Adrenal gland (tissue), 12 donors: ENCODE results near the gene HLA-DQB2. TPM values are rescaled to one million over a fixed set of nuclear protein-coding genes. Genes with fewer than 3 reads are reported as not detected.

Source experiments
- DNase-seq, 7 donors: peaks; one replicate each; pipeline ENCODE4 v3.0.0-alpha.2; 2019 to 2020
- H3K27ac ChIP-seq, 5 donors: fragments of 200-600 bp; sonication (generic) in 4 of 5; 1 replicate in 3 of 5; 2 replicates in 2 of 5; pipeline versions ENCODE4 v1.5.1 to v1.8.0; 2016 to 2020; ENCODE audit warnings: mild to moderate bottlenecking in 1 of 5
- H3K27me3 ChIP-seq: fragments of 200-600 bp; 2 replicates; pipeline ENCODE4 v1.8.0; 2021
- H3K36me3 ChIP-seq, 2 donors: fragments of 200-600 bp; replicated peaks in 1 of 2; 1 replicate in 1 of 2; 2 replicates in 1 of 2; pipeline versions ENCODE4 v1.5.1 to v1.8.0; 2018 to 2022
- H3K4me1 ChIP-seq, 2 donors: fragments of 200-600 bp; replicated peaks in 1 of 2; 1 replicate in 1 of 2; 2 replicates in 1 of 2; pipeline versions ENCODE4 v1.5.1 to v1.8.0; 2018 to 2021
- H3K4me3 ChIP-seq, 4 donors: fragments of 200-600 bp; sonication (generic) in 3 of 4; one replicate each; pipeline ENCODE4 v1.5.1; 2016 to 2018
- H3K9me3 ChIP-seq, 3 donors: fragments of 200-600 bp; sonication (generic) in 1 of 3; replicated peaks in 1 of 3; 1 replicate in 2 of 3; 2 replicates in 1 of 3; pipeline versions ENCODE4 v1.5.1 to v1.8.0; 2016 to 2021
- CTCF ChIP-seq, 6 experiments: fragments of 450-650 bp in 4 of 6; fragments of 200-600 bp in 2 of 6; sonication (generic) in 1 of 6; IDR thresholded peaks; 1 replicate in 5 of 6; 2 replicates in 1 of 6; pipeline versions ENCODE4 v1.5.1 to v1.8.0; 2016 to 2021; ENCODE audit warnings: antibody characterized with exemption in 6 of 6, mild to moderate bottlenecking in 2 of 6, moderate library complexity in 1 of 6
- POLR2A ChIP-seq, 2 donors: fragments of 450-650 bp; IDR thresholded peaks; one replicate each; pipeline ENCODE4 v1.6.1; 2017; ENCODE audit warnings: antibody characterized with exemption in 2 of 2, mild to moderate bottlenecking in 2 of 2, moderate library complexity in 1 of 2
- WGBS, 4 donors: extraction: QIAGEN DNeasy Blood & Tissue Kit in 2 of 4; methylation state at CpG; one replicate each; pipeline versions ENCODE4 v1.1.5 to v1.1.7; 2013 to 2017; 5-methylcytosine and 5-hydroxymethylcytosine counted together
- intact Hi-C, 2 donors: fragments of 100-400 bp; cut with DNase I; formaldehyde crosslinking; loops; one replicate each; pipeline versions ENCODE4 v1.14.1 to v1.15.0; 2022 to 2023
- polyA plus RNA-seq, 3 donors: library from polyadenylated mRNA; stranded (reverse); fragments of 200-250 nt in 2 of 3; fragments of 350-450 nt in 1 of 3; fragmentation: Illumina TruSeq in 1 of 3; extraction: RNeasy Lipid Tissue Mini Kit (QIAGEN cat#74804) in 1 of 3; gene quantifications; one replicate each; pipeline ENCODE4 v1.2.3, GENCODE V29; 2013 to 2014
- total RNA-seq, 9 donors: library from RNA; depleted of rRNA in 4 of 9; stranded (reverse); fragments of >200 nt in 4 of 9; fragments of 120-200 nt in 1 of 9; fragmentation: NEBNext Ultra II Directional in 1 of 9; extraction: Animal tissue kit (Norgen Biotek cat#: 25700) in 1 of 9; gene quantifications; one replicate each; pipeline versions ENCODE4 v1.1.0 to v1.2.4, GENCODE V29; 2013 to 2023
- donor health status: healthy with polysubstance abuse.
- donor health status: Bipolar disorder and iron deficiency.
- donor health status: DM: yes; HTN: yes; CAD: no.
- donor health status: DM: no; HTN: no; CAD: no.
- donor health status: DM: no; HTN: no; CAD: no.
- donor health status: DM: yes; HTN: yes; CAD: no.

HLA-DQB2 gene
- total and polyA plus RNA-seq, 12 donors, result 0.17 to 19.1 (median 2.6) TPM; not detected in 3

- no peaks in the 10 kb centered on the region for H3K4me1 ChIP-seq
- H3K27me3 ChIP-seq, result peaks cover 15% of the 10 kb centered on the region
- 17 to 37% (median 27%) methylated on average over 1 of the region's 1 CpG for WGBS, 4 donors
- H3K4me3 ChIP-seq, result no peak overlapping the region
- H3K9me3 ChIP-seq, result no peaks in the 10 kb centered on the region
- intact Hi-C loops, result no loop called here
- H3K27ac ChIP-seq, result no peak overlapping the region
- H3K36me3 ChIP-seq, result no peaks in the 10 kb centered on the region
- no peak for TF ChIP-seq POLR2A (IDR thresholded peaks at IDR 0.05)
- no peak for TF ChIP-seq CTCF (IDR thresholded peaks at IDR 0.05)
- no peak for DNase-seq
Observed at GRCh38 chr6:32764048-32764447, 716 bp upstream of the HLA-DQB2 start.

GRCh38 chr6:32761548-32761947 is 1.8 kb downstream of the HLA-DQB2 start:
- WGBS, 4 donors, result 51 to 65% (median 61%) methylated on average over 34 to 40 of the region's 40 CpGs
- H3K4me1 ChIP-seq, result no peaks in the 10 kb centered on the region
- no peak overlapping the region for H3K27ac ChIP-seq
- H3K36me3 ChIP-seq, result no peaks in the 10 kb centered on the region
- H3K4me3 ChIP-seq, result no peak overlapping the region
- intact Hi-C loops, result loop anchor here in 1 of 2 donors (2.0 kb wide), 1 partner anchor 97 kb away; no protein-coding TSS in a partner anchor
- H3K9me3 ChIP-seq, result no peaks in the 10 kb centered on the region
- H3K27me3 ChIP-seq, result peaks cover 9% of the 10 kb centered on the region
- no peak for TF ChIP-seq CTCF (IDR thresholded peaks at IDR 0.05)
- no peak for TF ChIP-seq POLR2A (IDR thresholded peaks at IDR 0.05)
- DNase-seq, result no peak

- Histone ChIP-seq H3K4me3 (no peak overlapping the region), H3K27me3 (peaks cover 9% of the 10 kb centered on the region), H3K9me3 (no peaks in the 10 kb centered on the region), H3K27ac (no peak overlapping the region), H3K36me3 (no peaks in the 10 kb centered on the region), H3K4me1 (no peaks in the 10 kb centered on the region)
- TF ChIP-seq POLR2A (IDR thresholded peaks at IDR 0.05) (no peak), CTCF (IDR thresholded peaks at IDR 0.05) (no peak)
- DNase-seq, result no peak
- intact Hi-C loops, result loop anchor here in 1 of 2 donors (2.0 kb wide), 1 partner anchor 96 kb away; no protein-coding TSS in a partner anchor
- WGBS, 4 donors, result 72 to 88% (median 78%) methylated on average over 16 of the region's 16 CpGs
Observed at GRCh38 chr6:32761072-32761471, 2.3 kb downstream of the HLA-DQB2 start.

GRCh38 chr6:32759669-32760068 is 3.7 kb downstream of the HLA-DQB2 start:
- TF ChIP-seq POLR2A (IDR thresholded peaks at IDR 0.05) (no peak), CTCF (IDR thresholded peaks at IDR 0.05) (no peak)
- Histone ChIP-seq H3K27me3 (peaks cover 7% of the 10 kb centered on the region), H3K36me3 (no peaks in the 10 kb centered on the region), H3K27ac (no peak overlapping the region), H3K9me3 (no peaks in the 10 kb centered on the region), H3K4me1 (no peaks in the 10 kb centered on the region), H3K4me3 (no peak overlapping the region)
- WGBS, 4 donors, result 47 to 83% (median 78%) methylated on average over 1 of the region's 1 CpG
- no peak for DNase-seq
- intact Hi-C loops, result loop anchor here in 1 of 2 donors (2.0 kb wide), 1 partner anchor 95 kb away; no protein-coding TSS in a partner anchor
